HG02759 (cell line): ENCODE results near the gene PRKCH.

Experiments
- ATAC-seq: cut with Tn5 transposase; IDR thresholded peaks from one replicate; pipeline ENCODE4 v1.9.1; 2021; ENCODE audit warnings: mild to moderate bottlenecking, moderate library complexity; ENCODE audit not compliant: unreplicated experiment

Gene PRKCH

GRCh38 chr14:61484031-61484430 lies 162.7 kb downstream of the PRKCH start:
- no peak for ATAC-seq

GRCh38 chr14:61484826-61485584 lies 163.6 kb downstream of the PRKCH start:
- no peak for ATAC-seq

- no peak for ATAC-seq
Observed at GRCh38 chr14:61485661-61486060, 164.3 kb downstream of the PRKCH start.

- ATAC-seq, result no peak
Observed at GRCh38 chr14:61486930-61487495, 165.6 kb downstream of the PRKCH start.

- ATAC-seq, result no peak
Observed at GRCh38 chr14:61488417-61489401, 167.3 kb downstream of the PRKCH start.

- no peak for ATAC-seq
Observed at GRCh38 chr14:61489512-61489911, 168.1 kb downstream of the PRKCH start.

- ATAC-seq, result no peak
Observed at GRCh38 chr14:61489932-61490331, 168.6 kb downstream of the PRKCH start.

- ATAC-seq, result no peak
Observed at GRCh38 chr14:61491224-61491623, 169.8 kb downstream of the PRKCH start.

GRCh38 chr14:61491876-61492434 lies 170.6 kb downstream of the PRKCH start:
- no peak for ATAC-seq

GRCh38 chr14:61492474-61492873 lies 171.1 kb downstream of the PRKCH start:
- ATAC-seq, result no peak

GRCh38 chr14:61493239-61493638 lies 171.9 kb downstream of the PRKCH start:
- ATAC-seq, result no peak

- ATAC-seq, result no peak
Observed at GRCh38 chr14:61494018-61494417, 172.6 kb downstream of the PRKCH start.

- no peak for ATAC-seq
Observed at GRCh38 chr14:61495809-61496208, 174.4 kb downstream of the PRKCH start.

- ATAC-seq, result no peak
Observed at GRCh38 chr14:61498303-61498702, 176.9 kb downstream of the PRKCH start.

GRCh38 chr14:61498811-61499210 lies 177.4 kb downstream of the PRKCH start:
- no peak for ATAC-seq

GRCh38 chr14:61499991-61500390 lies 178.6 kb downstream of the PRKCH start:
- no peak for ATAC-seq

GRCh38 chr14:61501714-61502458 lies 180.5 kb downstream of the PRKCH start:
- no peak for ATAC-seq

GRCh38 chr14:61502459-61503093 lies 181.2 kb downstream of the PRKCH start:
- ATAC-seq, result peak; percentile 7

GRCh38 chr14:61503167-61503801 lies 181.9 kb downstream of the PRKCH start:
- ATAC-seq, result peak; percentile 91
